ENCODE data around the gene SMIM3.
"Not testable (repeated sequence)": the region's sequence is repeated elsewhere in the genome, so short reads cannot be mapped to it uniquely, and the experiment has no call there.

SMIM3 gene

GRCh38 chr5:150778517-150779396, at the start of gene SMIM3:
Gene SMIM3, plus strand, starts transcription at chr5:150778757. Its CDS starts 16,684 bp downstream, at chr5:150795441.
- peak; percentile 77 for DNase-seq (ENCODE audit: low read depth)

GRCh38 chr5:150729859-150730258, 48.7 kb upstream of the SMIM3 start:
- DNase-seq (ENCODE audit: low read depth), result no peak

DNA sequence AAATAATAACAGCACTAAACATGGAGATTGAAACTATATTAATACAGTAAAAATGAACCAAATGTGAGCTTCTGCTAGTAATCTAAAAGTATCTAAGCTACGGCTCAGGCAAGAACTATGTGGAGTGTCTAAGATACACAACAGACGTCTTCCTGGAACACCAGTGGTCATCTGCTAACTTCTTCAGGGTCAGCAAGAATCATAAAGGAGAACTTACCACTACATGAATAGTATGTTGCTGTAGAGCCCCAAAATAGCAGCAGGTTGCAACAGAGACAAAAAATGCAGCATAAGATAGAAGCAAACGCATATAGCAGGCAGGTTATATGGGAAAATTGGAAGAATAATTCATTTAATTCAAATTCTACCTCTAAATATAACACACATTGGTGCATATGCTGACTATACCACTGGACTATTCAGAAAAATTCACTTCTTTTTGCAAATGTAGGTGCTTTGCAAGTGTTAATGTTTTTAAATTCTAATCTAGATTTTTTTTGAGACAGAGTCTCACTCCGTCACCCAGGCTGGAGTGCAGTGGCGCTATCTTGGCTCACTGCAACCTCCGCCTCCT, 46.8 kb upstream of the SMIM3 start:
- DNase-seq (ENCODE audit: low read depth), result no peak

GRCh38 chr5:150734579-150735384, 43.8 kb upstream of the SMIM3 start:
- DNase-seq (ENCODE audit: low read depth), result no peak

DNA sequence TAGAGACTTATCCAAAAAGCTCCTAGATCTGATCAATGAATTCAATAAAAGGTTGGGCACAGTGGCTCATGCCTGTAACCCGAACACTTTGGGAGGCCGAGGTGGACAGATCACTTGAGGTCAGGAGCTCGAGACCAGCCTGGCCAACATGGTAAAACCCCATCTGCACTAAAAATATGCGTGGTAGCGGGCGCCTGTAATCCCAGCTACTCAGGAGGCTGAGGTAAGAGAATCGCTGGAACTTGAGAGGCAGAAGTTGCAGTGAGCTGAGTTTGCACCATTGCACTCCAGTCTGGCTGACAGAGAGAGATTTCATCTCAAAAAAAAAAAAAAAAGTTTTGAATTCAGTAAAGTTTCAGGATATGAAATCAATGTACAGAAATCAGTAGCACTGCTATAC, 39.7 kb upstream of the SMIM3 start:
- no peak for DNase-seq (ENCODE audit: low read depth)

GRCh38 chr5:150740992-150741391, 37.6 kb upstream of the SMIM3 start:
- no peak for DNase-seq (ENCODE audit: low read depth)

GRCh38 chr5:150742455-150743141, 36.0 kb upstream of the SMIM3 start:
- DNase-seq (ENCODE audit: low read depth), result peak; percentile 66

DNA sequence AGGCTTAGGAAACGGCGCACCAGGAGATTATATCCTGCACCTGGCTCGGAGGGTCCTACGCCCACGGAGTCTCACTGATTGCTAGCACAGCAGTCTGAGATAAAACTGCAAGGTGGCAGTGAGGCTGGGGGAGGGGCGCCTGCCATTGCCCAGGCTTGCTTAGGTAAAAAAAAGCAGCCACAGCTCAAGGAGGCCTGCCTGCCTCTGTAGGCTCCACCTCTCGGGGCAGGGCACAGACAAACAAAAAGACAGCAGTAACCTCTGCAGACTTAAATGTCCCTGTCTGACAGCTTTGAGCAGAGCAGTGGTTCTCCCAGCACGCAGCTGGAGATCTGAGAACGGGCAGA, 35.4 kb upstream of the SMIM3 start:
- not testable (repeated sequence) for DNase-seq (ENCODE audit: low read depth)

- no peak for DNase-seq (ENCODE audit: low read depth)
These were observed 28.1 kb upstream of the SMIM3 start for GRCh38 chr5:150750469-150750868.

DNA sequence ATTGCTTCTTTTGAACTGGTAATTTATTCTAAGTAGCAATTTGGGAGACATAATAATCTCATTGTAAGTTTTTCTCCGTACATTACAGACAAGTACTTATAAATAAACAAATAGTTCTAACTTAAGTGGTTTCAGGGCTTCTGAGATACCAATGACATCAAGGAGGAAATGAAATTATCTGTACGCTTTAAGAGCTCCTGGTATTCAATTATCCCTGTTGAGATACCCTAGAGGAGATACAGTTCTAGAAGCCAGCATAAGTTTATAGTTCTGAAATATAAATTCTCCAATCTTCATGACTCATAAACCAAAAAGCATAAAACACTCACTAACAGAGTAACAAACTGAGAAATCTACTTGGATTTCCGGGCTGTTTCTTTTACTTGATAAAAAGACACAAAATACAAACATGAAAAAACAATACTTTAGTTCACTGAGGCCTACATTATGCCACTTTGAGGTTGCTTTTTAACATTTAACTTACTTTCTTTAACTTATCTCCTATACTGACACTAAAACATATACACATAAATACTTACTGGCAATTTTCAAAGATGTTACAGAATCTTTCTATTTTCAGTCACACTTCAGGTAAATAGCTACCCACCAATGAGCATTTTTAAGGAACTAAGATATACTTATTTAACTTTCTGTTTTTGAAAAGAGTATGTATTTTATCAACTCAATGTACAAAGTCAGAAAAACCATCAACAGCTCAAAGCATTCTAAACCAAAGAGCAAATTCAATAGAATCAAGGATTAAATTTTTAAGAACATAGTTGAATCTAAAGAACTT, 27.3 kb upstream of the SMIM3 start:
- peak; percentile 52 for DNase-seq (ENCODE audit: low read depth)

GRCh38 chr5:150753463-150753862, 25.1 kb upstream of the SMIM3 start:
- no peak for DNase-seq (ENCODE audit: low read depth)

DNA sequence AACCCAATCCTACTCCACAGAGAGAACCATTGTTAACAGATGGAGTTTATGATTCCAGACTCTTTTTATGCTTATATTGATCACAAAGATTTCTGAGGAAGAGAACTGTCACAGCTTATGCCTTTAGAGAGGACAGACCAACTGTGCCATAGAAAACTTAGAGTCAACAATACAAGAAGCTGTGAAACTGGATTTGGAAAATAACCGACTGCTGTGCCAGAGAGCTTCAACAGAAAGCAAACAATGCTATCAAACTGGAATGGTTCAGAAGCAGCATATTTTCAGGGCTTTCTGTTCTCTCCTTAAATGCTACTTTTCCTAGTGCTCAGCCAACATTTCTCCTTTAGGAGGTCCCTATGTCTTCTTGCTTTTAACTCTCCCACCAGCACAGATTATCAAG, 24.7 kb upstream of the SMIM3 start:
- DNase-seq (ENCODE audit: low read depth), result no peak

- DNase-seq (ENCODE audit: low read depth), result no peak
These were observed 21.4 kb upstream of the SMIM3 start for GRCh38 chr5:150757087-150757649.

GRCh38 chr5:150758203-150758530, 20.4 kb upstream of the SMIM3 start:
- no peak for DNase-seq (ENCODE audit: low read depth)

DNA sequence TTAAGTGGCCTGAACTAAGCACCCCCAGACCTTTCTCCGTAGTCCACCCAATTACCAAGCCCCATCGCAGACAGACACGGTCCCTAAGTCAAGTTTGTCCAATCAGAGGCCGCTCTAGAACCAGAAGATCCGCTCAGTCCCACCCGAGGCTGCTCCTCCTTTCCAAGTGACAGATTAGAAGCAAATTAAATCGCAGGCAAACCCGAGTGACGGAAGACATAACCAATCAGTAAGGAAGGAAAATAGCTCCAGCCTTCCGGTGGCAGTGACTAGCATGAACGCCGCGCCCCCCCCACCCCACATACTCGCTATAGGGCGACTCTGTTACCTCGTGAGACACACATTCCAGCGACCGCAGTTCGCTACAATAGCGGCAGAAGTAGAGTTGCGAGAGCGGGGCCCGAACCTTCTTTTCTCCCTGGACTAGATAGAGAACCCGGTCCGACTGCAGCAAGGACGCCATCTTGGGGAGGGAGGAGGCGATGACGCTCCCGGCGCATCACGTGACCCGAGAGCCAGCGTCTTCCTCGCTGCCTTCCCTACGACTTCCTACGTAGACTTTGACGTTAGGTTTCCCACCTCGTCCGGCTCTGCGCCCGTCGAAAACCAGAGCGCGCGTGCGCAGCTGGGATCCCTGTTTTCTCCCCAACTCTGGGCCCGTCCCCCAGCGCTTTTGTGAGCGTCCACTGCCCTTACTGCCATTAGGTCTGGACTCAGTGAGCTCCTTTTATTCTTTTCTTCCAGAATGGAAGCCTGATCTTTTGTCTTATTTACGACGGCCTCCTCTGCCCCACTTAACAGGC, 19.8 kb upstream of the SMIM3 start, which contains the start of gene DCTN4:
DCTN4 (minus strand) TSS at position 487 of the 803 bp plus-strand sequence; CDS start at position 463, 24 bp downstream.
- peak; percentile 100 for DNase-seq (ENCODE audit: low read depth)

DNA sequence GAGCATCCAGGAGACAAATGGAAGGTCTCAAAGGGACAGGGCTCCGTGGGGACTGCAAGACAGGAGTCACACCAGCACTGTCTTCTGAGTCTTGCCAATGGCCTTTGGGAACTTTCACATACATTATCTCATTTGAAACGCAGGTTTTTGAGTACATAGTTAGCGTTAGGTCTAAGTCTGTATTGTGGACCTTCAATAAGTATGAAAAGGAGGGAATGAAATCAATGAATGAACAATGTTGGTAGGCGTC, 19.3 kb upstream of the SMIM3 start:
- no peak for DNase-seq (ENCODE audit: low read depth)

- peak; percentile 58 for DNase-seq (ENCODE audit: low read depth)
These were observed 16.3 kb upstream of the SMIM3 start for GRCh38 chr5:150762211-150762610.

- DNase-seq (ENCODE audit: low read depth), result peak; percentile 98
These were observed 15.4 kb upstream of the SMIM3 start for GRCh38 chr5:150763023-150763769.

DNA sequence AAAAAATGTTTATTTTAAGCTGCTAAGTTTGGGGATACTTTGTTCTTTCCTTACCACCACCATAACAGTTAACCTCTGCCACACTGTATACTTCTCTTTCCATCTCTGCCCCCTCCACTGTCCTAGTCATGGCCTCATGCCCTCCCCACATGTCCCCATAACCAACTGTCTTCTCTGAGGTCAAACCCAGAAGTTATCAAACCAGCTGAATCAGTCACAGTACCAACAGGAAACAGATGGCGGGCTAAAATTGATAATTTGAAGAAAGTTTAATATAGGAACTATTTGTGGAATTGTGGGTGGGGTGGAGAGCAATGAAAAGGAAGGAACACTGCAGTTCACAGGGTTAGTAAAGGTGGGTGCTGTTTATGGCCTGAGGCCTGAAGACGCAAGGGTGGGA, 14.0 kb upstream of the SMIM3 start:
- no peak for DNase-seq (ENCODE audit: low read depth)

Data from iris pigment epithelial cell (primary cell).